ENCODE measurements around the gene CTNNAL1. TPM values are rescaled to one million over a fixed set of nuclear protein-coding genes. Genes with fewer than 3 reads are reported as not detected.

The CTNNAL1 gene
- total RNA-seq, 4 donors from 2014 or later, result 106 to 231 (median 156) TPM

- intact Hi-C loops (cut with DNase I), result no loop called here
- no peak for TF ChIP-seq CTCF (IDR thresholded peaks at IDR 0.05)
- TF ChIP-seq POLR2A (IDR thresholded peaks at IDR 0.05), result no peak
- Histone ChIP-seq H3K27me3 (no peaks in the 10 kb centered on the region), H3K4me1 (peaks cover 5 to 10% of the 10 kb centered on the region in 2 donors), H3K27ac (no peak overlapping the region), H3K36me3 (no peaks in the 10 kb centered on the region), H3K4me3 (replicated peaks in 1 of 3) (no peak overlapping the region), H3K9me3 (no peaks in the 10 kb centered on the region)
- DNase-seq, result no peak
- WGBS, 2 donors, result 87% methylated on average over 1 of the region's 1 CpG
These were observed 12.0 kb downstream of the CTNNAL1 start for GRCh38 chr9:109001275-109001676.

- H3K27me3 ChIP-seq, result no peaks in the 10 kb centered on the region
- peak overlapping the region in 2 of 3 donors; percentile 20 to 24 for H3K27ac ChIP-seq
- no peak for DNase-seq
- peaks cover 7 to 21% of the 10 kb centered on the region in 2 donors for H3K4me1 ChIP-seq
- 89 to 90% methylated on average over 1 of the region's 1 CpG for WGBS, 2 donors
- no peak overlapping the region for H3K4me3 ChIP-seq (replicated peaks in 1 of 3)
- H3K9me3 ChIP-seq, result no peaks in the 10 kb centered on the region
- no peak for TF ChIP-seq POLR2A (IDR thresholded peaks at IDR 0.05)
- TF ChIP-seq CTCF (IDR thresholded peaks at IDR 0.05), result no peak
- intact Hi-C loops (cut with DNase I), result no loop called here
- no peaks in the 10 kb centered on the region for H3K36me3 ChIP-seq
These were observed 16.2 kb downstream of the CTNNAL1 start for GRCh38 chr9:108997112-108997511.

DNA sequence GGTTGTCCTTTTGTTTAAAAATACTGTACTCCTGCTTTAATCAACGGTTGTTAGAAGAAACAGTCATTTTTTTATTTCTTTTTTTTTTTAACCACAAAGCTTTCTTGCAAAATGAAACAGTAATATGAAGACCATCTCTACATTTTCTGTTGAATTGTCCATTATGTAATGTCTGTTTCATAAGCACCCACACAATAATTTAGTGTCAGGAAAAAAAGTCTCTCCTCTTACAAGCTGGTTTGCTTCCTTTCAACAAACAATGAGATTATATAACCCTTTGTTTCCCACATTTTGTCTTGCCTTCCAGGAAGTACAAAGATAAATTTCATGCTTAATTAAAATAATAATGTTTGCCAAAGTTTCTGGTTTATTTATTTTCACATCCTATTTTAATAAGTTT lies 16.7 kb downstream of the CTNNAL1 start:
- Histone ChIP-seq H3K4me1 (peaks cover 7 to 21% of the 10 kb centered on the region in 2 donors), H3K4me3 (replicated peaks in 1 of 3) (no peak overlapping the region), H3K36me3 (no peaks in the 10 kb centered on the region), H3K27ac (peak overlapping the region in 2 of 3 donors; percentile 20 to 24), H3K9me3 (no peaks in the 10 kb centered on the region), H3K27me3 (no peaks in the 10 kb centered on the region)
- DNase-seq, result no peak
- intact Hi-C loops (cut with DNase I), result no loop called here
- WGBS, 2 donors, result 24 to 32% methylated on average over 1 of the region's 1 CpG
- TF ChIP-seq POLR2A (IDR thresholded peaks at IDR 0.05) (no peak), CTCF (IDR thresholded peaks at IDR 0.05) (no peak)

GRCh38 chr9:108994695-108995094 lies 18.6 kb downstream of the CTNNAL1 start:
- H3K27me3 ChIP-seq, result no peaks in the 10 kb centered on the region
- no peak overlapping the region for H3K4me3 ChIP-seq (replicated peaks in 1 of 3)
- no peaks in the 10 kb centered on the region for H3K36me3 ChIP-seq
- DNase-seq, result peak; percentile 40 to 60
- TF ChIP-seq CTCF (IDR thresholded peaks at IDR 0.05) (no peak), POLR2A (IDR thresholded peaks at IDR 0.05) (no peak)
- peaks cover 7 to 21% of the 10 kb centered on the region in 2 donors for H3K4me1 ChIP-seq
- intact Hi-C loops (cut with DNase I), result no loop called here
- H3K9me3 ChIP-seq, result no peaks in the 10 kb centered on the region
- 32% methylated on average over 2 of the region's 2 CpGs for WGBS, 2 donors
- peak overlapping the region; percentile 10 to 16 (median 11) for H3K27ac ChIP-seq

- no peaks in the 10 kb centered on the region for H3K36me3 ChIP-seq
- WGBS, 2 donors, result 70 to 74% methylated on average over 5 of the region's 5 CpGs
- H3K4me3 ChIP-seq (replicated peaks in 1 of 3), result no peak overlapping the region
- intact Hi-C loops (cut with DNase I), result no loop called here
- no peaks in the 10 kb centered on the region for H3K9me3 ChIP-seq
- DNase-seq, result no peak
- no peaks in the 10 kb centered on the region for H3K27me3 ChIP-seq
- TF ChIP-seq POLR2A (IDR thresholded peaks at IDR 0.05), result no peak
- TF ChIP-seq CTCF (IDR thresholded peaks at IDR 0.05), result no peak
- H3K27ac ChIP-seq, result peak overlapping the region in 1 of 3 donors; percentile 4
- H3K4me1 ChIP-seq, result peaks cover 3 to 14% of the 10 kb centered on the region in 2 donors
These were observed 21.8 kb downstream of the CTNNAL1 start for GRCh38 chr9:108991479-108991878.

Data from thyroid gland (tissue), 4 donors.